ENCODE measurements around the gene PTPRG.

The PTPRG gene

DNA sequence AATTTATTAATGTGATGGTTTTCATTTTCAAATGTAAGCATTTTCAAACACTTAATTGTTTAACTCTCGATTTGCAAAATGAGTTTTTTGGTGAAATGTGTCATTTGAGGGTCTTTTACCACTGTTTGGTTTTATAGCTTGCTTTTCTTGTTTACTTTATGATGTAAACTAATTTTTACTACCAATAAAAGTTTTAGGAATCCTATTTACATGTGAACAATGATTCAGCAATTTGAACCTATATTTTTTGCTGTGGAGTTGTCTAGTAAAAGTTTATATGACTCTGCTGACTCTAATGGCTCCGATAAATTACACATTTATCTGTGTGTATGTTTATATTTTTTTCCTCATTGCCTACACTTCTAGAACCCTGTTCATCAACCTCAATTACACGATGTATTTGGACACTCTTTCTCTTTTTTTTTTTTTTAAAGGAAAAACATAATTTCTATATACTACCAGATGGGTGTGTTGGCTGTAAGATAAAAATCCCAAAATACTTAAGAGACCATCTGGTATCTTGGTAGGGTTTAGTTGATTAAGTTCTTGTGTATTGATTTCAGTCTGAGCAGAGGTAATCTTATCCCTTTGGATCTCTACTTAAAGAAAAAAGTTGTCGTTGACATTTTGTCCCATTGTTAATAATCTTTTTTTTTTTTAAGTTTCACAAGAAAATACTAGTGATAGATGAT lies 89.5 kb downstream of the PTPRG start:
- DNase-seq (ENCODE audit: low read depth in 2 of 2), result no peak

DNA sequence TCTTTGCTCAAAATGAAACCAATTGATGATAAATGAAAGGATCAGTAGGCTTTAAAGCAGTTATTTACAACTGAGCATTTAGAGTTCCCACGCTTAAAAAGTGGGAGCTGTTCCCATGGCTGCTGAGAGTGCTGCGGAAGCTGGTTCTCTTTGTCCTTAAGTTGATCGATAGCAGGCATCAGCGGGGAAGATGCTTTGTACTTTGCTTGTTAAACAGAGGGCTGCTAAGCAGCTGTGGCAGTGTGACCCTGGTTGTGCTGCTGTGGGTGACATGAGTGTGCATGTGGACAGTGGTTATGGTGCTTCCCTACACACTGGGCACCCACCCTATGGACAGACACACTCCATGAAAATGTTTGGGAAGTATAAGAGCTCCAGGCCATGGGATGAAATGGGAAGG lies 96.3 kb downstream of the PTPRG start:
- no peak for DNase-seq (ENCODE audit: low read depth in 2 of 2)

DNA sequence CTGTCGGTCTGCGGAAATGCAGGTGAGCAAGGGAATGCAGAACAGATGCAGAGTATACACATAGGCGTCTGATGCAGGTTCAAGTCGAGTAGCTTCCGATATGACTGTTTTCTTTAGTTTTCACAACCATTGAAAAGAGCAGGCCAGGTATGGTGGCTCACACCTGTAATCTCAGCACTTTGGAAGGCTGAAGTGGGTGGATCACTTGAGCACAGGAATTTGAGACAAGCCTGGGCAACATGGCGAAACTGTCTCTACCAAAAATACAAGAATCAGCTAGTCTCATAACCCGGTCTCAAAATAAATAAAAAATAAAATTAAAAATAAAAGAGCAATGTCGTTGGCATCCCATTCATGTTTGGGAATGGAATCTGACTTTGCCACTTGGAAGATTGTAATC lies 101.5 kb downstream of the PTPRG start:
- no peak for DNase-seq (ENCODE audit: low read depth in 2 of 2)

DNA sequence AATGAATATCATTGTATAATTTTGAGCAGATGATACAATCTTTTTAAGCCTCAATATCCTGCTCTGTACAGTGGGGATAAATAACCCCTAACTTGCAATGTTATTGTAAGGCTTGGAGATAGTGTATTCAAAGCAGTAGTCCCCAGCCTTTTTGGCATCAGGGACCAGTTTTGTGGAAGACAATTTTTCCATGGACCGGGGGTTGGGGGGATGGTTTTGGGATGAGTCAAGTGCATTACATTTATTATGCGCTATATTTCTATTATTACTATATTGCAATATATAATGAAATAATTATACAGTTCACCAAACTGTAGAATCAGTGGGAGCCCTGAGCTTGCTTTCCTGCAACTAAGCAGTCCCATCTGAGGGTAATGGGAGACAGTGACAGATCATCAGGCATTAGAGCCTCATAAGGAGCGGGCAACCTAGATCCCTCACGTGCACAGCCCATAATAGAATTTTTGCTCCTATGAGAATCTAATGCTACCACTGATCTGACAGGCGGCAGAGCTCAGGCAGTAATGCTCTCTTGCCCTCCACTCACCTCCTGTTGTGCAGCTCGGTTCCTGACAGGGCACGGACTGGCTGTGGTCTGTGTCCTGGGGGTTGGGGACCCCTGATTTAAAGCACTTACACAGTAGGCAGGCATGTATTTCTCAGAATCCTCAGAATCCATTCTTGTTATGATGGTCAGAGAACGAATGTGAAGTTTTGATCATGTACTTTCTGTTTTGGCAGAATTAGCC lies 102.2 kb downstream of the PTPRG start:
- DNase-seq (ENCODE audit: low read depth in 2 of 2), result no peak

- no peak for DNase-seq (ENCODE audit: low read depth in 2 of 2)
These were observed 102.7 kb downstream of the PTPRG start for GRCh38 chr3:61664105-61664482.

DNA sequence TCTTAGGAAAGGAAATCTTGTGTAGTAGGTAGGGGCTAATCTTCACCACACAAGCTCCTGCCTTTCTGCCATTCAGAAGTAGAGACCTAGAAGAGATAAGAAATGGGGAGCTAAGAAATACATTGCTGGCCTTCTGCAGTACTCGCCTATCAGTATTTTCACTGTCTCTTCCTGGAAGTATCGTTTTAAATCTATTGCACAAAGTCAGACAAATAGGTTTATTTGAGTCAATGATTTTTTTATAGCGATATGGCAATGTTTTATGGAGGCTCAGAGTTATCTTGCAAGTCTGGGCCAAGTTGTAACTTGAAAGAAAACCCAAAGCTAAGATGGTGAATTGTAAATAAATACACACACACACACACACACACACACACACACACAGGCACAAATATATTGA lies 103.8 kb downstream of the PTPRG start:
- DNase-seq (ENCODE audit: low read depth in 2 of 2), result no peak

GRCh38 chr3:61665987-61666386 lies 104.6 kb downstream of the PTPRG start:
- no peak for DNase-seq (ENCODE audit: low read depth in 2 of 2)

DNA sequence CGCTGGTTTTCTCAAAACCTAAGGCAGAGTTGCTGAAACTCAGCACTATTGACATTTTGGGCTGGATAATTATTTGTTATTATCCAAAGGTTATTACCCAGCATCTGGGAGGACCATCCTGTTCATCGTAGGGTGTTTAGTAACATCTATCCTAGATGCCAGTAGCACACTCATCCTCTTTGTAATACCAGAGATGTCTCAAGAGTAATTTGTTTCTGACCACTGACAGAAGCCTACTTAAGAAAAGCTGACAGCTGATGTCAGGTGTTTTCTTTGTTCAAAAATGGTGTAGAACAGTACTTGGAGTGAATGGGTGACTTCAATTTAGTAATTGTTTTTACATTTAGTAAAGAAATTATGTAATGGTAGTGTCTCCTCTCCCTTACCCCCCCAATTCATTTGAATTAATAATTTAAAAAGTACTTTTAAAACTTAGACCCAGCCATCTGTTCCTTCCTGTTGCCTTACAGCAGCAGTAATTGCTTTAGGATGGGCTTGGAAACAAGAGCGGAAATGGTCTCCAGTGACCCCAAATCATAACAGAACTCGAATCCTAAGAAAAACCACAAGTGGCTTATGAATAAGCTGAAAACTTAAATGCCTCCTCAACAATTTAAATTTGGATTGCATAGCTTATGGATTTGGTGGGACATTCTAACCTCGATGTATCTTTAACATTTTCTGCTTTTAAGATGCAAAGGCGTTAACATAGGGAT lies 105.4 kb downstream of the PTPRG start:
- DNase-seq (ENCODE audit: low read depth in 2 of 2), result no peak

DNA sequence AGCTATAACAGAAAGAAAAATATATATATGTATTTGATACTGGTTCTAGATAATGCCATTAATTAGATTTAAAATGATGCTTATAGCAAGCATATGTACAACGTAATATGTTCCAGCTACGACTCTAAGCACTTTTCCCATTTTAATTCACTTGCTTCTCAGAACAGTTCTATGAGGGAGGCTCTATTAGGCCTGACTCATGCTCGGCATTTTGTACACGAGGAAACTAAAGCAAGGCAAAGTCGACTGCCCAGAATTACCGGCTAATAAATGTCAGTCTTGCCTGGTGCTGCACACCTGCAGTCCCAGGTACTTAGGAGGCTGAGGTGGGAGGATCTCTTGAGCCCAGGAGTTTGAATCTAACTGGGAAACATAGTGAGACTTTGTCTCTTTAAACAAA lies 106.0 kb downstream of the PTPRG start:
- DNase-seq (ENCODE audit: low read depth in 2 of 2), result no peak

- no peak for DNase-seq (ENCODE audit: low read depth in 2 of 2)
These were observed 106.4 kb downstream of the PTPRG start for GRCh38 chr3:61667814-61668213.

DNA sequence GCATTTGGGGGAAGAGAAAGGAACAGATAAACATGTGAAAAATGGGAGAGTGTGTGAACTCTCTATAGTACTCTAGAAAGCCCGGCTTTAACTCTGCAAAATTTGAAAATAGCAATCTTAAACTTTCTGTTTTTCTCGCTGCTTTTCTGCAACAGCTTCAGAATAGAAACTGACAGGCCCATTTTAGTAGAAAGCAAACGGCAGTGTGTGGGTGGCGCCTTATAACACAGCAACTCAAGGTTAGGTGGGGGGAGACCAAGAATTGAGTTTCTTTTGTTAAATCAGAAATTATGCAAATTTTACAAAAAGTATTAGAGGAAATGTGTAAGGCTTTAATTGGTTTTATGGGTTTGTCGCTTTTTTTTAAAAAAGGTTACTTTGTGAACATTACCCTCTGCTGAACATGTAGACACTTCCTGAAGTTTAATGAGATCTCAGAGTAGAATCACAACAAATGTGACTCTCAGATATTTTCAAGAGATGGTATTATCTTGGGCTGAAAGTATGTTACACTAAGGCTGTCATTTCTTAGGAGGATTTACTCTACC lies 107.0 kb downstream of the PTPRG start:
- DNase-seq (ENCODE audit: low read depth in 2 of 2), result no peak

DNA sequence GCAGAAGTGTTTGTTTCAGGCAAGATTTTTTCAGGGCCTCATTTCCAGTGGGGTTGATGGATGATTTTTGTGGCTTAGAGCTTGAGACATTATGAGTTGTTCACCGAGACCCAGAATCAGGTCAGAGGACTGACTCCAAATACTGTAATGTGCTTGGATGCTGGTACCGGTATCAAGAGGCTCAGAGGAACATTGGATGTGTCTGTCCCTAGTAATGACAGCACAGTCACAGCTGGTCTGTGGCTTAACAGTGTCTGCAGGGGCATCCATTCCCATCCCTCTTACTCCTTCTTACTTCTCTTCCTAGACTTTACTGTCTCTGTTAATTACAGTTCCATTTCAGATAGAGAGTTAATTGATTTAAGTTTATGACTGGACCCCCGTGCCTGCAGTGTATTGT lies 107.8 kb downstream of the PTPRG start:
- no peak for DNase-seq (ENCODE audit: low read depth in 2 of 2)

DNA sequence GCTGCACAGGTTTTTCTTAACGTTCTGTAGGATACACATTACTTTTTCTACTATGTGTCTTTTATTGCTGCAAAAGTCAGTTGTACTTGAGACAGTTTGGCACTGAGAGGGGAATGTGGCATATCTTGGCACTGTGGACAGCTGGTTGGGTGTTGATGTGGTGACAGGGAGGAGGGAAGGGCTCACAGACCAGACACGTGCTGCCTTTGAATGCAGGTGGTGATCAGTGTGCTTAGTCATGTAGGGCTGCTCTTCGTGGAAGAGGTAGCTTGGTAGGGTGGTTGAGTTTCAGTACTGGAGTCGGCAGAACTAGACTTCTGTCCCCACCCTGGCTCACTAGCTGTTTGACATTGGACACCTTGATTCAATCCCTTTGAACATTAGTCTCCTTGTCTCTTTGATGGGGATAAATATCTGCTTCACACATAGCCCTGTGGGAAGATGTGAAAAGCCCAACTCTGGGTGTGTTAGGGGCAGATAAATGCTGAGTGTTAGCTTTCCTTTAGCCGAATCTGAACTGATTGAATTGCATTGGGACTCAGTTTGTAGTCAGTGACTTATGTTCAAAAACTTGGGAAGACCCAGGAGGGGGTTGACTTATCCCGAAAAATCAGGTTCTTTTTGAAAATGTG lies 108.4 kb downstream of the PTPRG start:
- DNase-seq (ENCODE audit: low read depth in 2 of 2), result no peak

GRCh38 chr3:61673651-61674050 lies 112.3 kb downstream of the PTPRG start:
- DNase-seq (ENCODE audit: low read depth in 2 of 2), result no peak

DNA sequence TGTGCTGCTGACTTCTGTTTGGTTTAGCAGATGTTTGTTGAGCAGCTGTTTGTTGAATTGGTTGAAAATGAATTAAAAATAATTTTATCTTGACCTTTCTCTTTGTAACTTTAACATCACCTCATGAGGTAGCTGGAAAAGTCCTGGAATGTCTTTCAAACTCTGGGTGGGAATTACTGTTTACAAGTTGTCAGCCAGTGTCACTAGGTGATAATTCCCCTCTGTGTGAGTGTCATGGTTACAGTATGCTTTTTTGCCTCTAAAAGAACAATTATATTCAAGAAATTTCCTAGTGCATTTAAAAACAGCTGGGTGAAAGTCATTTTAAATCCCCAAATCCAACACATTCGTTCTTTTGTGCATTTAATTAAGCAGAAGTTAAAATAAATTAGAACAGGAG lies 113.2 kb downstream of the PTPRG start:
- no peak for DNase-seq (ENCODE audit: low read depth in 2 of 2)

GRCh38 chr3:61679026-61679425 lies 117.7 kb downstream of the PTPRG start:
- no peak for DNase-seq (ENCODE audit: low read depth in 2 of 2)

DNA sequence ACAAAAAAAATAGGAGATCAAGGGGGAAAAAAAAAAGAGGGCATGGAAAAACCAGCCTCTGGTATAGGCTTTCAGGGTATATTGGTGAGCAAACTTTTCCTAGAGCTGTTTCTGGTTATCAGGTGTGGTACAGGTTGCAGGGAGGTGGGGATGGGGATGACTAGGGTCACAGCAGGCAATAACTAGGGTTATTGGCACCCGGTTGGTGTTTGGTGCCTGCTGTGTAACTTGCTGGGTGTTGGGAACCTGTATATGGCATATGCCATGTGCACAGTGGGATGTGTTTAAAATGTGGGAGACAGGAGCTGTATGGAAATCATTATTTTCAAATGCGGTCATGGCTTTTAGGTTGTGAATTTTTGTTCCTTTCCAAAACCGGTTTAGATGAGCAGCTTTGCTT lies 119.2 kb downstream of the PTPRG start:
- no peak for DNase-seq (ENCODE audit: low read depth in 2 of 2)

GRCh38 chr3:61681636-61682035 lies 120.3 kb downstream of the PTPRG start:
- no peak for DNase-seq (ENCODE audit: low read depth in 2 of 2)

DNA sequence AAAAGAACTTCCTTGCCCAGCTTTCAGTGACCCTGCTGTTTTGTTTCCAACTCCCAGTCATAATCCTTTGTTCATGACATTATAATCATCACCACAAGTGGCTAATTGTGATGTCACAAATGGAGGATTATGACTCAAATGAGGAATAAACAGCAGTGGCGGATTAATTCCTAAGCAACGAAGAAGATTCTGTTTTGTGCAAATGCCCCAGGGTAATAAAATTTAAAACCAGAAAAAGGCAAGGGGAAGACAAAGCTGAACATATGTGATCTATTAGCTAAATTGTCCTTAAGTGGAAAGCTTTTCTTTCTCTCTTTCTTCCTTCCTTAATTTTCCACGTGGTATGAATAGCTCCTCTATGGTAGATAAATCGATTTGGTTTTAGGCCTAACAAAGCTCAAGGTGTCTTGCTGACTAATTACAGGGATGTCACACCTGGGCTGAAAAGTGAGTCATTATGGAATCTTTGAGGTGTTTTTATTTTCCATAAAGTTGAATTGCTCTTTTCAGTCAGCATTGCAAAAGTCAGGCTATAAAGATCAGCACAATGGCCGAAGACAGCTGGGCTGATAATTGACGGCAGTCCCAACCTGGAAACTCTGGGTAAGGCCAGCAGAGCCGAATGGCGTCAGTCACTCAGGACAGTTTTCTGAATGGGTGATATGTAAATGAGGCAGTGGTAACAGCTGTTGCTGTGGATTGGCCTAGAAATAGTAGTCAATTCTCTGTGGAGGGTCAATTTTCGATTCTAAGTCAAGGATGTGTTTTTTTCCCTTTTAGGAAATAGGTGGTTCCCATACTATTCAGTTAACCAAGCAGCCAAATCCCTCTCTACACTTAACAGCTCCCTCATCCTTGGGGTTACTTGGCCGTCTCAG lies 121.5 kb downstream of the PTPRG start:
- DNase-seq (ENCODE audit: low read depth in 2 of 2), result no peak

DNA sequence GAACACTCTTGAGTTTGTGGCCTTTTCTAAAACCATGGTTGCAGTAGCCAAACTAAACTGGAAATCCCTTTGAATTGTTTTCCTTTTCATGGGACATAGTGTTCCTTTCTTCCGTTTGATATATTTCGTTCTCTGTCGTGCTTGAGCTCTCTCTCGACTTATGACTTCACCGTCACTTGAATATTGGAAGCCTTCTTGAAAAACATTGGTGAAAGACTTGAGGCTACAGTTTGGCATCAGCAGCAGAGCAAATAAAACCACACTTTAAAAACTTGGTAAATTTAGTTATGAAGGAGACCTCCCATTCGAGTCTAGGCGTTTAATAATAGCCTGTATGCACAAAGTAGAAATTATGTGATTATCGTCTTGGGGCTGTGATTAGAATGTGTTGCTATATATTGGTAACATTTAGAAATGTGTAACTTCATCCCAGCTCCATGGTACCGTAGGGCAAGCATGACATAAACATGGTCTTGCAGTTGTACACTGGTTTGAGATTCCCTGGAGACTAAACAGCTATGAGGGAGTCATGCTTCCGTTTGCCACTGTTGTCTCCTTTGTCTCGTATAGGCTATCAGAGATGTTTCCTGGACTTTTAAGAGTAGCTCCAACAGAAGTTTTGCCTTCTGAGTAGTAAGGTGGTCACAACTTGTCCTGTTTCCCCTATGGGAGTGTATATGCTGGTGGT lies 122.3 kb downstream of the PTPRG start:
- DNase-seq (ENCODE audit: low read depth in 2 of 2), result no peak

GRCh38 chr3:61684386-61684785 lies 123.0 kb downstream of the PTPRG start:
- no peak for DNase-seq (ENCODE audit: low read depth in 2 of 2)
